Measurements from ENCODE around the gene MS4A18.

GRCh38 chr11:60740573-60740972 is 16.1 kb downstream of the MS4A18 start:
- TF ChIP-seq RAD21 (IDR thresholded peaks at IDR 0.05; ENCODE audit: low read depth): no peak
- no peak for TF ChIP-seq MAX (IDR thresholded peaks at IDR 0.05)

Data from Ishikawa (cell line).